ENCODE measurements around the gene ZNF580.

Gene ZNF580, protein sequence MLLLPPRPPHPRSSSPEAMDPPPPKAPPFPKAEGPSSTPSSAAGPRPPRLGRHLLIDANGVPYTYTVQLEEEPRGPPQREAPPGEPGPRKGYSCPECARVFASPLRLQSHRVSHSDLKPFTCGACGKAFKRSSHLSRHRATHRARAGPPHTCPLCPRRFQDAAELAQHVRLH

DNA sequence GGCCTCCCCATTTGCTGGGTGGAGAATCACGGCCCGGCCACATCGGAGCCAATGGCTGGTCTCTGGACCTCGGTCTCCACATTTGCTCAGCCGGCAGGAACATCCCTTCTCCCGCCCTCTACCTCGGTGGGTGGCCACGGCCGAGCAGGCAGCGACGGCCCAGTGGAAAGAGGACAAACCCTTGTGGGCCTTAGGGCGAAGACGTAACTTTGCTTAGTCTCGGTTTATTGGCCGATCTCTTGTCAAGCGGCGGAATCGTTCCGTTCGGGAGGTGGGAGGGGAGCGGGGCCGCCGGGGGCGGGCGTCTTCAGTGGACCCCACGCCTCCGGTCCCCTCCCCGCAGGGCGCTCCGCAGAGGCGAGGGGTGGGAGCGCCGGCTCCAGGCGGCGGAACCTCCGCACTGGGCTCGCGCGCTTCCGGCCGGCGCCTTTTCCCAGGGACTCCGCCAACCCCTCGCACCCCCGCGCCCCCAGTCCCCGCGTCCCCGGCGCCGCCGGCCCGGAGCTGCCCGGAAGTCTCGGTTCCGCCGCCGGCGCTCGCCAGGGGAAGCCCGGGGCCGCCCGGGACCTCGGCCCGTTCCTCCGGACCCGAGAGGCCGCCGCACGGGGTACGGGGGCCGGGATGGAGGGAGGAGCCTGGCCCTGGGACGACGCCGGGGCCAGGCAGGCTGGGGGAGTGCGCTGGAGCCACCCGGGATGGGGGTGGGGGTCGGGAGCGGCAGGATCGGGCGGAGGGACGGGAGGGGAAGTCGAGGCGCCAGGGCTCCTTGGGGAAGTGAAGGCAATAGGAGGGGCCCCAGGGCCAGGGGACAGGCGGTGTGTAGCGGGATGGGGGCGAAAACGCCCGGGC, at the start of gene ZNF580:
ZNF580 (plus strand) TSS at position 426 of the 849 bp plus-strand sequence. CDS start 1,507 bp downstream, outside the sequence.
- H3K4me3 ChIP-seq (ENCODE audit: low read depth, low read length): peak within 1 kb of the TSS; percentile 92
- peak; percentile 88 for DNase-seq (ENCODE audit: low read depth)
- TF ChIP-seq, protein P1, sequence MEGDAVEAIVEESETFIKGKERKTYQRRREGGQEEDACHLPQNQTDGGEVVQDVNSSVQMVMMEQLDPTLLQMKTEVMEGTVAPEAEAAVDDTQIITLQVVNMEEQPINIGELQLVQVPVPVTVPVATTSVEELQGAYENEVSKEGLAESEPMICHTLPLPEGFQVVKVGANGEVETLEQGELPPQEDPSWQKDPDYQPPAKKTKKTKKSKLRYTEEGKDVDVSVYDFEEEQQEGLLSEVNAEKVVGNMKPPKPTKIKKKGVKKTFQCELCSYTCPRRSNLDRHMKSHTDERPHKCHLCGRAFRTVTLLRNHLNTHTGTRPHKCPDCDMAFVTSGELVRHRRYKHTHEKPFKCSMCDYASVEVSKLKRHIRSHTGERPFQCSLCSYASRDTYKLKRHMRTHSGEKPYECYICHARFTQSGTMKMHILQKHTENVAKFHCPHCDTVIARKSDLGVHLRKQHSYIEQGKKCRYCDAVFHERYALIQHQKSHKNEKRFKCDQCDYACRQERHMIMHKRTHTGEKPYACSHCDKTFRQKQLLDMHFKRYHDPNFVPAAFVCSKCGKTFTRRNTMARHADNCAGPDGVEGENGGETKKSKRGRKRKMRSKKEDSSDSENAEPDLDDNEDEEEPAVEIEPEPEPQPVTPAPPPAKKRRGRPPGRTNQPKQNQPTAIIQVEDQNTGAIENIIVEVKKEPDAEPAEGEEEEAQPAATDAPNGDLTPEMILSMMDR (IDR thresholded peaks at IDR 0.05; ENCODE audit: insufficient read depth, low read depth, low read length, missing control alignments): no peak

DNA sequence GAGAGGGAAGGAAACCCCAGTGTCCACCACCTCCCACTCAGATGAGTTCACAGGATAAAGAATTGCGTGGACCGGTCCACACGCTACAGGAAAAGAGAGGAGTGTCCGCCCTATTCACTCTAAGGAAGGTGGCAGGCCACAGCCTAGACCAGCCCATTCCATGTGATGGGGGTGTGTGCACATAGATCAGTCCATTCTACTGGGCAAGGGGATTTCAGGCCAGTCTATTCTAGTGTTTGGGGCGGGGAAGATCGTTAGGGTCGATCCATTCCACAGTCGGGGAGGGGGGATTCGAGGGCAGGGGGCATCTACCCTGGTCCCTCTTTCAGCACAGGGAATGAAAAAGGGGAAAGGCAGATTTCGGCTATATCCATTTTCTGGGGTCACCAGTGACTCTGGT, 49.2 kb upstream of the ZNF580 start:
- no peak for DNase-seq (ENCODE audit: low read depth)
- no peak overlapping the region for H3K4me3 ChIP-seq (ENCODE audit: low read depth, low read length)
- TF ChIP-seq, protein P1 (IDR thresholded peaks at IDR 0.05; ENCODE audit: insufficient read depth, low read depth, low read length, missing control alignments): no peak

DNA sequence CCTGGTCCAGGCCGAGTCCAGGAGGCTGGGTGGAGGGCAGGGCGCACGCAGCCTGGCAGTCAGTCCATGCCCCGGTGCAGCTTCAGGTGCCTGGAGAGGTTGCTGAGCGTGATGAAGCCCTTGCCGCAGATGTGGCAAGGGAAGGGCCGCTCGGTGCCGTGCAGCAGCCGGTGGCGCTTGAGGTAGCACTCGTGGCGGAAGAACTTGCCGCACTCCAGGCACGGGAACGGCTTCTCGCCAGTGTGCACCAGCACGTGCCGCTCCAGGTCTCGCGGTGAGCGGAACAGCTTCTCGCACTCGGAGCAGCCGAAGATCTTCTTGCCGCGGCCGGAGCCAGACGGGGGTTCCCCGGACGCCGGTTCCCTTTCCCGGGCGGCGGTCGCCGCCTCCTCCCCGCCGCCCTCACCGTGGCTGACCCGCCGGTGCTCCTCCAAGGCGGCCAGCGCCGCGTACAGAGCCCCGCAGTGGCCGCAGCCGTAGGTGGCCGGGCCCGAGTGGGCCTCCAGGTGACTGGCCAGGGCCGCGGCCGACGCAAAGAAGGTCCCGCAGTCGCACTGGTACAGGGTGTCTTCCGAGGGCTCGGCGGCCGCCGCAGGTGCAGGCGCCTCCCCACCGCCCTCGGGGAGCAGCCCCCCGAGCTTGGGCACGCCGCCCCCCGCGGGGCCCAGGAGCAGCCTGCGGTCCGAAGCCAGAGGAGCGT, 48.3 kb upstream of the ZNF580 start:
- no peak for DNase-seq (ENCODE audit: low read depth)
- no peak overlapping the region for H3K4me3 ChIP-seq (ENCODE audit: low read depth, low read length)
- TF ChIP-seq, protein P1 (IDR thresholded peaks at IDR 0.05; ENCODE audit: insufficient read depth, low read depth, low read length, missing control alignments): no peak

DNA sequence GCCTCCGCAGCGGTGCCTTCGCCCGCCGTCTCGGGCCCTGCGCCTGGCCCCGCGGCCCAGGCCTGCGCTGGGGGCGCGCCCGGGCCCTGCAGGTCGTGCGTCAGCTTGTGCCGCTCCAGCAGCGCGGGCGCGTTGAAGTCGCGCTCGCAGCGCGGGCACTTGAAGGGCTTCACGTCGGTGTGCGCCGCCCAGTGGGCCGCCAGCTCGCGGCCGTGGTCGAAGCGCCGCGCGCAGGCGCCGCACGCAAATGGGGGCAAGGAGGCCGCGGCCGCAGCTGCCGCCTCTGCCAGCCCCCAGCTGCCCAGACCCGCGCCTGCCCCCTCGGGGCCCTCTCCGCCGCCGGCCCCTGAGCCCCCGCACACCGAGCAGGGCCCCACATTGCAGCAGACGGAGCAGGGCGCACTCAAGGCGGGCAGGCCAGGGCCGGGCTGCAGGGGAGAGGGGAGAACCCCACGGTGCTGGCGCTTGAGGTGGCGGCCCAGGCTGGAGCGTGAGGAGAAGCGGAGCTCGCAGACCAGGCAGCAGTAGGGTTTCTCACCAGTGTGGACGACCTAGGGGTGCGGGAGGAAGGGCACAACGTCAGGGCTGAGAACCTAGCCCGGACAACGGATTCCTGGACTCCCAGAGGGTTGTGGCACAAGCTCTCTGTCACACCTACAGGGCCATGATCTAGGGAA, 47.6 kb upstream of the ZNF580 start:
- TF ChIP-seq, protein P1 (IDR thresholded peaks at IDR 0.05; ENCODE audit: insufficient read depth, low read depth, low read length, missing control alignments): no peak
- no peak for DNase-seq (ENCODE audit: low read depth)
- H3K4me3 ChIP-seq (ENCODE audit: low read depth, low read length): no peak overlapping the region

DNA sequence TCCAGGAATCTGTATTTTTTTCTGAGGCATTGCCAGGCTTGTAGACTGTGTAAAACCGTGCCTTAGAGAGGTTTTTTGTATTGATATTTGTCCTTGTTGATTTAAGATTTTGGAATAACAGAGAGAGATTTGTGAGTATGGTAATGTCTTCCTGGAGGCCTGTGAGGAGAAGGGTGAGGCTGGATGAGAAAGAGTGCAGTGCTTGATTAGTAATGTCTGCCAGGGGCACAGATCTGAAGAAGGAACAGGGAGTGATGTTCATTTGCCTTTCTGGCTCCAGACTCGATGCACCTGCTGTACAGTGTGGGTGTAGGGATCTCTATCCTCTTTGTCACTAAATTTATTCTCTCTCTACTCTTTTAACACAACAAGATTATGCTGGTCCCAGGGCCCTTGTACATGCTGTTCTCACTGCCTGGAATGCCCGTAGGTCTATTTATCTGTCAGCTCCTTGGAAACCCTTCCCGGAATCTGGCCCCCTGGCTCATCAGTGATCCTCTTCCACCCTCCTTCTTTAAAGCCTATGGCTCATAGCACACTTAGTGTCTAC, 45.7 kb upstream of the ZNF580 start:
- no peak for DNase-seq (ENCODE audit: low read depth)
- TF ChIP-seq, protein P1 (IDR thresholded peaks at IDR 0.05; ENCODE audit: insufficient read depth, low read depth, low read length, missing control alignments): no peak
- H3K4me3 ChIP-seq (ENCODE audit: low read depth, low read length): no peak overlapping the region

DNA sequence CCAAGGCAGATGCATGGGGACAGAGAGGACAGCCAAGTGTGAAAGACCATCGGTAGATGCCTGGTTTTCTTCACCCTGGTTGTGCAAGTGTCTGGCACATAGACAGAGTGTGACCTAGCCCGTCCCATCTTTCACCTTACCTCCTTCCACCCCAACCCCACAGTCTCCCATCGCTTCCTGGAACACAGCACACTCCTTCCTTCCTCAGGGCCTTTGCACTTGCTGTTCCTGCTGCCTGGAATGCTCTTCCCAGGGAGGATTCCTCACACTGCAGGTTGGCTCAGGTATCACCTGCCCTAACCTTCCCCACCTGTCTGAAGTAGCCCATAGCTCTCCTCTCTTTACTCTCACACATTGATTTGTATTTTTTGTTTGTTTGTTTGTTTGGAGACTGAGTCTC, 44.5 kb upstream of the ZNF580 start:
- TF ChIP-seq, protein P1 (IDR thresholded peaks at IDR 0.05; ENCODE audit: insufficient read depth, low read depth, low read length, missing control alignments): no peak
- no peak for DNase-seq (ENCODE audit: low read depth)
- no peak overlapping the region for H3K4me3 ChIP-seq (ENCODE audit: low read depth, low read length)
